ENCODE measurements around the gene GRIN2C. TPM values are rescaled to one million over a fixed set of nuclear protein-coding genes. Genes with fewer than 3 reads are reported as not detected.

The GRIN2C gene
- total RNA-seq, 1 experiment from 2014 or later = not detected

DNA sequence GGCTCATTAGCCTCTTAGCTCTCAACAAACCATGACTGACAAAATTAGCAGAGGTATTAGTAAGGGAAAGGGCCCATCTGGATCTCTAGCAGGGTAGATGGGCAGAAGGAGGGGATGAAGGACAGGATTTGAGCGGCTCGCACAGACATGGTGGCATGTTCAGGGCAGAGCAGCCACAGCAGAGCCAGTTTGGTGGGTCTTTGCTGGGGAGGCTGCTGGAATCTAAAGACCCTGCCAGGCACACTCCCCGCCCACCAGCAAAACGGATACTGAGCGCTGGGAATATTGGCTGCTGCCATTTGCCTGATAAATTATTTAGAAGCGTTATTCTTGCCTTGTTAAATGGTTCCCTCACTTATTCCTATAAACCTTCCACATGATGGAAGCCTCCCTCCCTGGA is 62.8 kb downstream of the GRIN2C start:
- Mint-ChIP-seq H3K9me3 (ENCODE audit: low read depth, unreplicated experiment) (no peaks in the 10 kb centered on the region), H3K27ac (ENCODE audit: unreplicated experiment) (no peak overlapping the region), H3K4me1 (ENCODE audit: low read depth, unreplicated experiment) (no peaks in the 10 kb centered on the region), H3K27me3 (ENCODE audit: unreplicated experiment) (no peaks in the 10 kb centered on the region), H3K4me3 (ENCODE audit: low read depth, unreplicated experiment) (no peak overlapping the region), H3K36me3 (ENCODE audit: insufficient read depth, unreplicated experiment) (peaks cover 1% of the 10 kb centered on the region)
- DNase-seq = no peak
- intact Hi-C loops (cut with micrococcal nuclease; ENCODE audit: unreplicated experiment) = no loop called here
- CTCF ChIA-PET = no interaction called here
- TF ChIP-seq, protein P1, sequence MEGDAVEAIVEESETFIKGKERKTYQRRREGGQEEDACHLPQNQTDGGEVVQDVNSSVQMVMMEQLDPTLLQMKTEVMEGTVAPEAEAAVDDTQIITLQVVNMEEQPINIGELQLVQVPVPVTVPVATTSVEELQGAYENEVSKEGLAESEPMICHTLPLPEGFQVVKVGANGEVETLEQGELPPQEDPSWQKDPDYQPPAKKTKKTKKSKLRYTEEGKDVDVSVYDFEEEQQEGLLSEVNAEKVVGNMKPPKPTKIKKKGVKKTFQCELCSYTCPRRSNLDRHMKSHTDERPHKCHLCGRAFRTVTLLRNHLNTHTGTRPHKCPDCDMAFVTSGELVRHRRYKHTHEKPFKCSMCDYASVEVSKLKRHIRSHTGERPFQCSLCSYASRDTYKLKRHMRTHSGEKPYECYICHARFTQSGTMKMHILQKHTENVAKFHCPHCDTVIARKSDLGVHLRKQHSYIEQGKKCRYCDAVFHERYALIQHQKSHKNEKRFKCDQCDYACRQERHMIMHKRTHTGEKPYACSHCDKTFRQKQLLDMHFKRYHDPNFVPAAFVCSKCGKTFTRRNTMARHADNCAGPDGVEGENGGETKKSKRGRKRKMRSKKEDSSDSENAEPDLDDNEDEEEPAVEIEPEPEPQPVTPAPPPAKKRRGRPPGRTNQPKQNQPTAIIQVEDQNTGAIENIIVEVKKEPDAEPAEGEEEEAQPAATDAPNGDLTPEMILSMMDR (IDR thresholded peaks at IDR 0.05; ENCODE audit: unreplicated experiment) = no peak
- BruUV-seq (replicated peaks) = no TSS peak

DNA sequence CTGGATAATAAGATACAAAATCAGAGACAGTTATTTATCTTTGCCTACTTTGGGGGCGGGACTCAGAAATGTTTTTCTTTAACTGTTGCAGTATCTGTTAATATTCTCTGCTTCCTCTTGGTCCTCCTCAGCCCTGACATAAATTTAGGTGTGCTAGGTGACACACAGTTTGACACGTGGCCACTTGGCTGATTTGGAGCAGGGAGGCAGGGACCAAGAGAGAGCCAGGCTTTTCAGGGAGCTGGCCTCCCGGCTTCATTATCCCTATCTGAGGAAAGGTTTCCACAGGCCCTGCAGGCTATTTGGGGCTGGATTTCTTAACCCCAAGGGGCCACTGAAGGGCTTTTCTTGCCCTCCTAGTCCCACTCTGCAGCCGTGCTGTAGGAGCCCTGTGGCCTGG is 63.5 kb downstream of the GRIN2C start:
- TF ChIP-seq, protein P1 (IDR thresholded peaks at IDR 0.05; ENCODE audit: unreplicated experiment) = no peak
- H3K27me3 Mint-ChIP-seq (ENCODE audit: unreplicated experiment) = no peaks in the 10 kb centered on the region
- no peaks in the 10 kb centered on the region for H3K9me3 Mint-ChIP-seq (ENCODE audit: low read depth, unreplicated experiment)
- H3K27ac Mint-ChIP-seq (ENCODE audit: unreplicated experiment) = no peak overlapping the region
- peaks cover 4% of the 10 kb centered on the region for H3K36me3 Mint-ChIP-seq (ENCODE audit: insufficient read depth, unreplicated experiment)
- intact Hi-C loops (cut with micrococcal nuclease; ENCODE audit: unreplicated experiment) = no loop called here
- DNase-seq = no peak
- BruUV-seq (replicated peaks) = no TSS peak
- H3K4me1 Mint-ChIP-seq (ENCODE audit: low read depth, unreplicated experiment) = no peaks in the 10 kb centered on the region
- CTCF ChIA-PET = no interaction called here
- H3K4me3 Mint-ChIP-seq (ENCODE audit: low read depth, unreplicated experiment) = no peak overlapping the region

DNA sequence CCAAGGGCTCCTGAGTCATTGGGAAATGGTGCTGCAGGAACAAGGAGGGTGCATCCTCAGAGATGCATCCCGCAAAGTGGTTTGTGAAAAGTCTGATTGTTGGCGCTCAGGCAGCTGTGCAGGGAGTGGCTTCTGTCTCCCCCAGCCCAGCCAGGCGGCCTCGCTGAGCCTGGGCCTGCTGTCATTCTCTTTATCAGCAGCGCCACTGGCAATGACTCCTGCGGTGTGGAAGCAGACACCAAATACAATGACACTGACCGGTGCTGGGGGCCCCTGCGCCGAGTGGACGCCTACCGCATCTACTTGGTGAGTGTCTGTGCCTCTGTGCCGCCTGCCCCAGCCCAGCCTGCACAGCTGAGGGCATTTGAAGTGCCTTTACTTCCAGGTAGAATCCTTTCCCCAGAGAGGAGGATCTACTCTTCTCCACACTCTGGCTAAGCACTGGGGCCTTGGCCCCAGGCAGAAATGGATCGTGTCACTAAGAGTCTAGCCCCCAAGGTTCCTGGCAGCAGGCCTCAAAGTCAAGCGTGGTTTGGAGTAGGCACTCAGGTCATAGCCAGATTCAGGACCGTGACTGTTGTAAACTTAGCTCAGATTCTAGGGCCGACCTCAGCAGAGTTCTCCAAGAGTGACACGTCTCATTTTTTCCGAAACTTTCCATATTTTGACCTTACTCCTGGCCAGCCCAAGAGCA is 64.2 kb downstream of the GRIN2C start:
- no TSS peak for BruUV-seq (replicated peaks)
- Mint-ChIP-seq H3K9me3 (ENCODE audit: low read depth, unreplicated experiment) (no peaks in the 10 kb centered on the region), H3K4me1 (ENCODE audit: low read depth, unreplicated experiment) (no peaks in the 10 kb centered on the region), H3K4me3 (ENCODE audit: low read depth, unreplicated experiment) (no peak overlapping the region), H3K36me3 (ENCODE audit: insufficient read depth, unreplicated experiment) (peaks cover 4% of the 10 kb centered on the region), H3K27me3 (ENCODE audit: unreplicated experiment) (no peaks in the 10 kb centered on the region), H3K27ac (ENCODE audit: unreplicated experiment) (no peak overlapping the region)
- TF ChIP-seq, protein P1 (IDR thresholded peaks at IDR 0.05; ENCODE audit: unreplicated experiment) = no peak
- intact Hi-C loops (cut with micrococcal nuclease; ENCODE audit: unreplicated experiment) = no loop called here
- CTCF ChIA-PET = no interaction called here
- no peak for DNase-seq

DNA sequence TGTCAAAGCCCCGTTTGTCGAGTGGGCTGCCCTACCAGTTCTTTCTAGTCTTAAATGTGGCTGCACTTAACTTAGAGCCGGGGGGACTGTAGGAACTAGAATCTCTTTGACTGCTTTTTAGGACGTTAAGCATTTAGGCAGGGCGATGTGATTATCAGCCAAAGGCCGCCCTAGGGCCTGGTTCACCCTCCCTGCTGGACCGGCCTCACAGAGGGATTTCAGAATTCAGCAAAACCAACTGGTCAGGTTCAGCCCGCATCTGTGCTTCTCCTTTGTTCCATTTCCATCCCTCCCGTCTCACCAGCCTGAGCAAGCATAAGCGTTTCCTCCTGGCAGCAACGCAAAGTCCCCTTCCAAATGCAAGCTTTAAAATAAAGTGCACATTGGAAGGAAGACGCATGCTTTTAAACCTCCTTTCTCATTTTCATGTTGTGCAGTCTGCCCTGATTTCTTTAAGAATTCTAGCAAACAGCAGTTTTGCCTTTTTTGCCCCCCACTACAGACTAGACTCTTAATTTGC is 67.0 kb downstream of the GRIN2C start:
- Mint-ChIP-seq H3K36me3 (ENCODE audit: insufficient read depth, unreplicated experiment) (peaks cover 4% of the 10 kb centered on the region), H3K4me1 (ENCODE audit: low read depth, unreplicated experiment) (no peaks in the 10 kb centered on the region), H3K27me3 (ENCODE audit: unreplicated experiment) (no peaks in the 10 kb centered on the region), H3K27ac (ENCODE audit: unreplicated experiment) (no peak overlapping the region), H3K9me3 (ENCODE audit: low read depth, unreplicated experiment) (no peaks in the 10 kb centered on the region), H3K4me3 (ENCODE audit: low read depth, unreplicated experiment) (no peak overlapping the region)
- no TSS peak for BruUV-seq (replicated peaks)
- TF ChIP-seq, protein P1 (IDR thresholded peaks at IDR 0.05; ENCODE audit: unreplicated experiment) = no peak
- no peak for DNase-seq
- intact Hi-C loops (cut with micrococcal nuclease; ENCODE audit: unreplicated experiment) = no loop called here
- CTCF ChIA-PET = interaction anchor here (0.7 kb wide), 1 partner anchor 33 kb away, joined by 3 read pairs; no protein-coding TSS in a partner anchor

Other genes starting within 250 kb of the GRIN2C start
- not detected in 2 replicates for gene CD300E, start 236.1 kb downstream of the GRIN2C start, total RNA-seq (2022)
- gene CD300LF, start 147.0 kb downstream of the GRIN2C start, total RNA-seq (2022) = not detected in 2 replicates
- gene RAB37, start 122.6 kb downstream of the GRIN2C start, total RNA-seq (2022) = 0.21 TPM in 1 of 2 replicates, not detected in the other
- gene NHERF1, start 111.3 kb downstream of the GRIN2C start, total RNA-seq (2022) = 114 and 143 TPM in 2 replicates
- 66.5 and 74.7 TPM in 2 replicates for gene NAT9, start 83.5 kb downstream of the GRIN2C start, total RNA-seq (2022)
- 8.4 and 13.5 TPM in 2 replicates for gene FDXR, start 13.1 kb upstream of the GRIN2C start, total RNA-seq (2022)
- gene FADS6, start 33.7 kb upstream of the GRIN2C start, total RNA-seq (2022) = not detected in 2 replicates
- 0.24 TPM in 1 of 2 replicates, not detected in the other for gene USH1G, start 63.4 kb upstream of the GRIN2C start, total RNA-seq (2022)
- gene OTOP2, start 64.4 kb upstream of the GRIN2C start, total RNA-seq (2022) = not detected in 2 replicates
- not detected in 2 replicates for gene OTOP3, start 76.0 kb upstream of the GRIN2C start, total RNA-seq (2022)
- gene HID1, start 112.9 kb upstream of the GRIN2C start, total RNA-seq (2022) = 114 and 122 TPM in 2 replicates
- 39.4 and 48.3 TPM in 2 replicates for gene CDR2L, start 127.7 kb upstream of the GRIN2C start, total RNA-seq (2022)
- 49.0 and 52.7 TPM in 2 replicates for gene MRPL58, start 152.8 kb upstream of the GRIN2C start, total RNA-seq (2022)
- gene ATP5PD, start 187.1 kb upstream of the GRIN2C start, total RNA-seq (2022) = 288 and 289 TPM in 2 replicates
- 24.4 TPM in 2 replicates for gene KCTD2, start 187.3 kb upstream of the GRIN2C start, total RNA-seq (2022)
- 124 and 187 TPM in 2 replicates for gene SLC16A5, start 228.1 kb upstream of the GRIN2C start, total RNA-seq (2022)